HepG2 (cell line): ENCODE data around the gene GRB2. TPM values are rescaled to one million over a fixed set of nuclear protein-coding genes. Genes with fewer than 3 reads are reported as not detected.

Experiments used
- FOXP4 ChIP-seq: sonication (generic); formaldehyde crosslinking; IDR thresholded peaks from 2 replicates; pipeline ENCODE4 v1.4.0; 2020; ENCODE audit warnings: missing genetic modification reagents
- KLF15 ChIP-seq: sonication (generic); formaldehyde crosslinking; IDR thresholded peaks from 2 replicates; pipeline ENCODE4 v1.8.1; 2023; ENCODE audit warnings: borderline replicate concordance, mild to moderate bottlenecking, inconsistent platforms, missing genetic modification reagents, mixed read lengths
- SNAPC2 ChIP-seq: sonication (generic); formaldehyde crosslinking; IDR thresholded peaks from 2 replicates; pipeline ENCODE4 v1.8.1; 2022; ENCODE audit warnings: mild to moderate bottlenecking, missing genetic modification reagents
- SOX13 ChIP-seq, 3 experiments: fragments of 450-650 bp in 1 of 3; sonication (generic) in 1 of 3; formaldehyde crosslinking in 1 of 3; IDR thresholded peaks in 2 of 3; conservative IDR thresholded peaks in 1 of 3; 2 replicates each; pipeline versions ENCODE4 v1.5.0 to v1.6.1; 2016 to 2020; ENCODE audit warnings: antibody characterized with exemption in 1 of 3, mild to moderate bottlenecking in 1 of 3, missing compliant biosample characterization in 1 of 3, missing genetic modification reagents in 1 of 3, moderate library complexity in 1 of 3
- SRY ChIP-seq: sonication (generic); formaldehyde crosslinking; IDR thresholded peaks from 2 replicates; pipeline ENCODE4 v1.8.0; 2022; ENCODE audit warnings: mild to moderate bottlenecking, missing genetic modification reagents
- ZBTB14 ChIP-seq: sonication (generic); formaldehyde crosslinking; IDR thresholded peaks from 2 replicates; pipeline ENCODE4 v1.4.0; 2020; ENCODE audit warnings: missing genetic modification reagents
- ZNF317 ChIP-seq: sonication (generic); formaldehyde crosslinking; IDR thresholded peaks from 2 replicates; pipeline ENCODE4 v1.5.0; 2020; ENCODE audit warnings: mild to moderate bottlenecking, missing genetic modification reagents
- ZNF652 ChIP-seq: IDR thresholded peaks from 2 replicates; pipeline ENCODE4 v1.6.1; 2016; ENCODE audit warnings: low read depth, borderline replicate concordance
- ZNF737 ChIP-seq: sonication (generic); formaldehyde crosslinking; IDR thresholded peaks from 2 replicates; pipeline ENCODE4 v1.5.0; 2020; ENCODE audit warnings: missing genetic modification reagents, mild to moderate bottlenecking, borderline replicate concordance
- ZSCAN31 ChIP-seq: sonication (generic); formaldehyde crosslinking; IDR thresholded peaks from 2 replicates; pipeline ENCODE4 v1.5.0; 2020; ENCODE audit warnings: low read depth, mild to moderate bottlenecking, missing genetic modification reagents
- polyA plus RNA-seq, 8 experiments: library from polyadenylated mRNA; depleted of rRNA in 3 of 8; stranded (reverse) in 7 of 8; unstranded in 1 of 8; fragments of >200 nt; fragmentation: Illumina TruSeq in 4 of 8; extraction: Trizol in 4 of 8; gene quantifications; 2 replicates each; pipeline versions ENCODE4 v1.2.1 to v1.2.3, GENCODE V29; 2011 to 2016; ENCODE audit warnings: low read depth in 4 of 8, missing spikeins in 1 of 8, mixed read lengths in 1 of 8; ENCODE audit not compliant: insufficient read depth in 1 of 8
- total RNA-seq, 5 experiments: library from RNA; depleted of rRNA; stranded (reverse); fragments of >200 nt; fragmentation: Illumina TruSeq; extraction: Trizol; gene quantifications; 2 replicates each; pipeline ENCODE4 v1.2.3, GENCODE V29; 2016; ENCODE audit warnings: low read depth in 1 of 5

The GRB2 gene
- total and polyA plus RNA-seq, 2 of the 13 experiments (the other 11 are each of a cell fraction or from before 2014, with no cell fraction given), result 84.6 to 92.3 TPM

GRCh38 chr17:75410141-75410540 is 4.7 kb upstream of the GRB2 start (continued):
- TF ChIP-seq SNAPC2 (CRISPR knock-in tag), result no peak
- TF ChIP-seq KLF15 (CRISPR knock-in tag), result no peak
- no peak for TF ChIP-seq ZSCAN31
- TF ChIP-seq ZBTB14 (CRISPR knock-in tag), result no peak
- no peak for TF ChIP-seq ZNF317 (CRISPR knock-in tag)
- TF ChIP-seq ZNF652 (CRISPR knock-in tag), result no peak
- TF ChIP-seq SOX13 (IDR thresholded peaks at IDR 0.05), result no peak
- no peak for TF ChIP-seq SOX13 (CRISPR knock-in tag; conservative IDR thresholded peaks at IDR 0.05 in 1 of 2, IDR thresholded peaks at IDR 0.05 in 1 of 2)
- TF ChIP-seq ZNF737 (CRISPR knock-in tag), result no peak
- no peak for TF ChIP-seq SRY (CRISPR knock-in tag)
- TF ChIP-seq FOXP4 (CRISPR knock-in tag), result no peak
